Activated naive CD8-positive, alpha-beta T cell treated with anti-CD3 and anti-CD28 coated beads, Interleukin-2, amount 50 U/mL, for 24 hours (primary cell): ENCODE results near the gene JAK1.

Experiments
- ATAC-seq: fragments of 150-1000 bp; cut with Tn5 transposase; one replicate; pipeline ENCODE4 v1.10.0; 2021
- DNase-seq: peaks from one replicate; pipeline ENCODE4 v3.0.0; 2021
- H3K27ac Mint-ChIP-seq: one replicate; pipeline ENCODE4 v1.8.0; 2021; ENCODE audit warnings: mild to moderate bottlenecking, mixed read lengths
- H3K27me3 Mint-ChIP-seq: one replicate; pipeline ENCODE4 v1.8.0; 2021; ENCODE audit warnings: mixed read lengths
- H3K36me3 Mint-ChIP-seq: one replicate; pipeline ENCODE4 v1.8.0; 2021; ENCODE audit warnings: low read depth, mixed read lengths
- H3K4me1 Mint-ChIP-seq: one replicate; pipeline ENCODE4 v1.8.0; 2021; ENCODE audit warnings: mixed read lengths
- H3K4me3 Mint-ChIP-seq: one replicate; pipeline ENCODE4 v1.8.0; 2021; ENCODE audit warnings: mild to moderate bottlenecking, moderate library complexity, mixed read lengths
- H3K9me3 Mint-ChIP-seq: one replicate; pipeline ENCODE4 v1.8.0; 2021; ENCODE audit warnings: mixed read lengths

JAK1 gene

DNA sequence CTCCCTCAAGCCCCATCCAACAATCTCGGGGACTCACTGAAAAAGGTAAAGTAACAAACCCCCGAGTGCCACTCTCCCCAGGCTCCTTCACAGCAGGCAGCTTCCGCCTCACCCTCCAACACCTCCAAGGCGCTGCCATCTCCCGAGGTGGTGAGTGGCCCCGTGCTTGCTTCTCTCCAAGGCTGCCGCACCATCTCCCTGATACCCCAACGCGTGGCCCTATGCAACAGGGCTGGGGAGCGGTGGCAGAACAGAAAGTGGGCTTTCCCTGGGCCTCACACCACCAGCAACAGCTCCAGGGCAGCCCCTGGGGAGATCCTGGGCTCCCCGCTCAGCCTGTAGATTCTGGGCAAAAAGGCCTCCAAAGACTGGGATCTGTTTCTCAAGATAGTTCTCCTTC lies 116.4 kb downstream of the JAK1 start:
- Mint-ChIP-seq H3K9me3 (no peaks in the 10 kb centered on the region), H3K4me1 (no peaks in the 10 kb centered on the region), H3K27ac (no peak overlapping the region), H3K27me3 (no peaks in the 10 kb centered on the region), H3K36me3 (peaks cover 15% of the 10 kb centered on the region), H3K4me3 (no peak overlapping the region)
- no peak for ATAC-seq
- DNase-seq = no peak

DNA sequence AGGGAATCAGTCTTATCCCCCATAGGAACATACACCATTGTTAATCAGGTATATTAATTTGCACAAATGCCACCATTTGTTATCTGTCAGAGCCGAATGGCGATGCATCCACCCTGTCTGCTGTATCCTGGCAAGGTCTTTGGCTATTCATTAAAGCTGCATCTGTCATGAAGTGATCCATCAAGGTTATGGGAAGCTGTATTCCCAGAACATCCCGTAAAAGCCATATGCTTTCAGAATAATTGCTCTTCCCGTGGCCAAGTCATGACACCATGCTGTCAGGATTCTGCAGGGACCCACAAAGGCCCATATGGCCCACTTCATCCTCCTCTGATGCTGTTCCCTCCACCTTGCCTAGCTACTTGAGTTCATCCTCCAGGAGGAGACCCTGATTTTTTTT lies 117.5 kb downstream of the JAK1 start:
- no peak for DNase-seq
- H3K9me3 Mint-ChIP-seq = no peaks in the 10 kb centered on the region
- H3K4me1 Mint-ChIP-seq = no peaks in the 10 kb centered on the region
- no peak overlapping the region for H3K27ac Mint-ChIP-seq
- no peaks in the 10 kb centered on the region for H3K27me3 Mint-ChIP-seq
- no peak for ATAC-seq
- peaks cover 16% of the 10 kb centered on the region for H3K36me3 Mint-ChIP-seq
- H3K4me3 Mint-ChIP-seq = no peak overlapping the region

DNA sequence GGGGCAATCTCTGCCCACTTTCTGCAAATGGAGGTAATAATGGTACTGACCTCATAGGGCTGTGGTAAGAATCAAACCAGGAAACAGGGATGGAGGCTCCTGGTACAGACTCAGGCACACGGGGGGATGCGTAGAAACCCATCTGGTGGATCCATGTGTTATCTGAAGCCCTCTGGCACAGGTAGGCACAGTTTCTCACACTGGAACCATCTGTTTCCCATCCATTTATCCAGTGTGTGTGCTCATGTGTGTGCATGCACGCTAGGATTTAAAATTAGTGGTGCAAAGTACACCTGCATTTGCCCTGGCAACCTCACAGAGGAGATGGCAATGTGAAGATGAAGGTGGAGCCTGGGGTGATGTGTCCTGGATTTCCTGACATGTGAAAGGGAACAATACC lies 118.2 kb downstream of the JAK1 start:
- peaks cover 20% of the 10 kb centered on the region for H3K36me3 Mint-ChIP-seq
- H3K27me3 Mint-ChIP-seq = no peaks in the 10 kb centered on the region
- H3K4me3 Mint-ChIP-seq = no peak overlapping the region
- H3K4me1 Mint-ChIP-seq = no peaks in the 10 kb centered on the region
- no peak for DNase-seq
- no peaks in the 10 kb centered on the region for H3K9me3 Mint-ChIP-seq
- H3K27ac Mint-ChIP-seq = no peak overlapping the region
- ATAC-seq = no peak

DNA sequence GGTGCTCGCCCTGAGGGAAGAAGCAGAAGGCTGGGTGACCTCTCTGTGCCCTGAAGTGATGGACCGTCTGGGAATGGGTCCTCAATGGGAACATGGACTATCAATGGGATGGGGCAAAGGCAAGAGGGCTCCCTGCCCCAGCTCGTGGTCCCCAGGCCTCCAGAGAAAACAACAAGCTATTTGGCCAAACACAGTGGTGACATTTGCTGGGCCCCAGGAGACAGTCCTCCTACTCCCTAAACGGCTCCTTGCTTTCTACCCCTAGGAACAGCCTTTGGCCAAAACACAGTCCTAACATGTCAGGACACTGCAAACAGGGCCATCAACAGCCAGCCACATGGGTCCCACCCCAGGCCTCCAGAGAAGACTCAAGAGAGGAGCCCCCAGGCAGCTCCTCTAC lies 118.7 kb downstream of the JAK1 start:
- Mint-ChIP-seq H3K27me3 (no peaks in the 10 kb centered on the region), H3K4me3 (no peak overlapping the region), H3K9me3 (no peaks in the 10 kb centered on the region), H3K36me3 (peaks cover 22% of the 10 kb centered on the region), H3K4me1 (peaks cover 2% of the 10 kb centered on the region), H3K27ac (no peak overlapping the region)
- no peak for DNase-seq
- no peak for ATAC-seq

GRCh38 chr1:64846573-64847430 lies 119.5 kb downstream of the JAK1 start:
- no peaks in the 10 kb centered on the region for H3K27me3 Mint-ChIP-seq
- ATAC-seq (no peak), DNase-seq (no peak)
- H3K4me1 Mint-ChIP-seq = peaks cover 2% of the 10 kb centered on the region
- H3K4me3 Mint-ChIP-seq = no peak overlapping the region
- H3K27ac Mint-ChIP-seq = no peak overlapping the region
- no peaks in the 10 kb centered on the region for H3K9me3 Mint-ChIP-seq
- peaks cover 22% of the 10 kb centered on the region for H3K36me3 Mint-ChIP-seq

DNA sequence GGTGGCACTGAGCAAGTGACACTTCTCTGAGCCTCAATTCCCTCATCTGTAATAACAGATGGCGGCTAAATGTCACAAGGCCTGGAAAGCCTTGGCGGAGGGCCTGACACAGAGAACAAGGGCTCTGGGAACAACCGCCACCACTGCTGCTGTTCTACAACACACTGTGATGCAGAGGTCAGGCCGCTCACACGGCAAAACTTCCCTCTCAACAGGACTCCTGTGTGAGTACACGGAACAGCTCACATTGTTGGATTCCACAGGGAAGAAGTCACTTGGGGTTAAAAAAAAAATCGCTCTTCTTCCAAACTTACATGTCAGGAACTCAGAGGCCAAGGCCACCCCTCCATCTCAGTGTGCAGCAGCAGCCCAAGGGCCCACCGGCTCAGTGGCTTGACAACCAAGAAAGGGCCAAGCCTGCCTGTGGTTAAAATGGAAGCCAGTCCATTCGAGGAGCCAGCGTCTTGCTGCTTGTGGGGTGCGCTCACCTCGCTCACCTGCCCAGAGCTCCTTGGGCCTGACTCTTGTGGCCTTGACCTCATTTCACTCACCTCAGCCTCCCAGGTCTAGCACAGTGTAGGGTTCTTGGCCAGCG lies 120.4 kb downstream of the JAK1 start:
- Mint-ChIP-seq H3K27me3 (no peaks in the 10 kb centered on the region), H3K27ac (no peak overlapping the region), H3K36me3 (peaks cover 27% of the 10 kb centered on the region), H3K4me3 (no peak overlapping the region), H3K4me1 (peaks cover 2% of the 10 kb centered on the region), H3K9me3 (no peaks in the 10 kb centered on the region)
- ATAC-seq (no peak), DNase-seq (no peak)

- Mint-ChIP-seq H3K27me3 (no peaks in the 10 kb centered on the region), H3K9me3 (no peaks in the 10 kb centered on the region), H3K4me3 (no peak overlapping the region), H3K36me3 (peaks cover 23% of the 10 kb centered on the region), H3K27ac (no peak overlapping the region), H3K4me1 (peaks cover 2% of the 10 kb centered on the region)
- DNase-seq (no peak), ATAC-seq (no peak)
Observed at GRCh38 chr1:64844609-64845008, 121.7 kb downstream of the JAK1 start.

DNA sequence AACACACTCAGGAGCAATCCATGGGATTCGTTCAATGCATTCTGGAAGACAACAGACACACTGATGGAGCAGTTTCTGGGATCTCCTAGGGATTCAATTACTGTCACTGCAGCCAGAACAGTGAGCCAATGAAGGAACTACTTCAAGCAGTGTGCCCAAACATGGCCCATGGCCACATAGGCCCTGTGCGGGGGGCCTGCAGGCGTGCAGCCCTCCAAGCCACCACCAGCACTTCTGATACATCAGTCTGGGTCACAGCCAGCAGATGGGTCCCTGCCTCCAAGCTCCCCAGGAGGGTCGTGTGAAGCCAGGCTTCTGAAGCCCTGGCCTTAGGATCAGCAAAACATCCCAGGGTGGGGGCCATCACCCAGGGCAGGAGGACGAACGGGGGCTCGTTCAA lies 122.2 kb downstream of the JAK1 start:
- no peak for DNase-seq
- H3K4me1 Mint-ChIP-seq = peaks cover 2% of the 10 kb centered on the region
- no peak for ATAC-seq
- H3K36me3 Mint-ChIP-seq = peaks cover 20% of the 10 kb centered on the region
- no peaks in the 10 kb centered on the region for H3K9me3 Mint-ChIP-seq
- H3K4me3 Mint-ChIP-seq = no peak overlapping the region
- no peak overlapping the region for H3K27ac Mint-ChIP-seq
- no peaks in the 10 kb centered on the region for H3K27me3 Mint-ChIP-seq

DNA sequence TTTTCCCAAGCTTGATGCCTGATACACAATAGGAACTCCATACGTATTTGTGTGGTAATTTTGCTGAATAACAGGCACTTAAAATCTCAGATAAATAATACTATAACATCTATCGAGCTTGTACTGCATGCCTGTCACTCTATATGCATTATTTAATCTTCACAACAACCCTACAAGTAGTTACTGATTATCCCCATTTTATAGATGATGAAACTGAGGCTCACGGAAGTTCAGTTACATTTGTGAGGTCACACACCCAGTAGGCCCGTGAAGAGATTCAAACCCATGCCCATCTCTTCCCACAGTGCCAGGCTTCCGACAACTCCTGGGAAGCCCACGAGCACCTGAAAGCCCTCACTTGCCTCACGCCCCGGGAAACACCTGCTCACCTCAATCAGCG lies 122.7 kb downstream of the JAK1 start:
- H3K36me3 Mint-ChIP-seq = peaks cover 20% of the 10 kb centered on the region
- ATAC-seq = no peak
- H3K27ac Mint-ChIP-seq = no peak overlapping the region
- H3K27me3 Mint-ChIP-seq = no peaks in the 10 kb centered on the region
- no peak for DNase-seq
- H3K4me1 Mint-ChIP-seq = peaks cover 2% of the 10 kb centered on the region
- no peak overlapping the region for H3K4me3 Mint-ChIP-seq
- no peaks in the 10 kb centered on the region for H3K9me3 Mint-ChIP-seq

DNA sequence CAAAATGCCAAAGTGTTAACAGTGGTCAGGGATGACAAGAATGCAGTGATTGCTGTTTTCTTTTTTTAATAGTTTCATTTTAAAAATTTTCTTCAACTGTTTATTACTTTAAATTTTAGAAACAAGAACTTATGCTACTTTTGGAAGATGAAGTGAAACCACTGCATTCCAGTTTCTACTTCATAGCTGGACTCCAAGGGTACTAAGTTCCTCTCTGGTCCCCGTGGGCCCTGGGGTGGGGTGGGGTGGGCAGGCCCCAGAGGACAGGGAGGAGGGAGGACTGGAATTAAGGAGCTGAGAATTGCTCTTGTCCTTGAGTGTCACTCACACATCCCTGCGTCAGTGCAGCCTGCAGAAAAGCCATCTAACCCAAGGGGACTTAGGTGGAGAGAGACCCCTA lies 124.1 kb downstream of the JAK1 start:
- no peaks in the 10 kb centered on the region for H3K27me3 Mint-ChIP-seq
- H3K36me3 Mint-ChIP-seq = peaks cover 34% of the 10 kb centered on the region
- no peaks in the 10 kb centered on the region for H3K9me3 Mint-ChIP-seq
- H3K4me3 Mint-ChIP-seq = no peak overlapping the region
- H3K4me1 Mint-ChIP-seq = peaks cover 2% of the 10 kb centered on the region
- ATAC-seq (no peak), DNase-seq (no peak)
- no peak overlapping the region for H3K27ac Mint-ChIP-seq

- Mint-ChIP-seq H3K9me3 (no peaks in the 10 kb centered on the region), H3K27me3 (no peaks in the 10 kb centered on the region), H3K36me3 (peaks cover 39% of the 10 kb centered on the region), H3K27ac (no peak overlapping the region), H3K4me1 (peaks cover 2% of the 10 kb centered on the region), H3K4me3 (no peak overlapping the region)
- DNase-seq (no peak), ATAC-seq (no peak)
Observed at GRCh38 chr1:64841330-64842065, 124.9 kb downstream of the JAK1 start.

DNA sequence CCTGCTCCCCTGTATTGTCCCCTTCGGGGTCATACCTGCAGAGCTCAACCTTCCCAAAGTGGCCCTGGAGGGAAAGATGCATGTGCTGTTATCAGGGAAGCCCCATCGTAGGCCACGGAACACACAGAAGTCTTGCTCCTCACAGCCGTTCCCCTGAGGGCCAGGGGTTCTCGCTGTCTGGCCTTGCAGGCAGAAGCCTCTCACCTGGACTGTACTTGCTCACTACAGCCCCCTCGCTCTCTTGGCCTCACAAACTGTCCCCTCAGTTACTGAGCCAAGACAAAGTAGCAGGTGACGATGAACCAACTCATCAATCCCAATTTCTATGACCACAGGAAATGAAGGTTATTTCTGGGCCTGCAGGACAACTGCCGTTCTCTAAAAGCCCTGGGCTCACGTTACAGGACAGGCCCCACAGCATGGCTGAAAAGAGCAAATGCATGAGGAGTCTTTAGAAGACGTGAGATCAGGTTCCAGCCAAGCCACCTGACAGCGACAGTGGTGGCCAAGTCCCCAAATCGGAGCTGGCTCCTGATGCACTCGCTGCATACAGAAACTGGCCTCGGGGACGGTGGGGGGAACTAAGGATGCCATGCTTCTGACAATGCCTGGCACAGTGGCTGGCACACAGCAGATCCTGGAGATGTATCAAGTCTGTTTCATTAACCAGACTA lies 126.5 kb downstream of the JAK1 start:
- DNase-seq (no peak), ATAC-seq (no peak)
- H3K4me1 Mint-ChIP-seq = peaks cover 2% of the 10 kb centered on the region
- H3K27ac Mint-ChIP-seq = no peak overlapping the region
- H3K36me3 Mint-ChIP-seq = peaks cover 40% of the 10 kb centered on the region
- H3K27me3 Mint-ChIP-seq = no peaks in the 10 kb centered on the region
- H3K9me3 Mint-ChIP-seq = no peaks in the 10 kb centered on the region
- H3K4me3 Mint-ChIP-seq = no peak overlapping the region

DNA sequence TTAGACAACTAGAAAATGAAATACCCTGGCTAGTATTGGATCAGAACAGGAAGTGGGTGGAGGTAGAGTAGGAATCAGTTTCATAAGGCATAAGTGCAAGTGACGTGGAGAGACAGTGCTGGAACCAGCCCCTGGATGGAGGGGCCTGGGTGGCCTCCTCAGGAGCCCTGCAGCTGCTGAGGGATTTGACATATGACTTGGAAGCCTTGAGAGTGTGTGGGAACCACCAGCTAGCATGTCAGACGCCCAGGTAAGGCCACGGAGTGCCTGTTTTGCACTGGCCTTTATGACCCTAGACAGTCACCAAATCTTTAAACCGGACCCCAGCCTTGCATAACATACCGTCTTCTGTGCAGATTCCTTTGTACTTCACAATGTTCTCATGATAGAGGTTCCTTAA lies 127.1 kb downstream of the JAK1 start:
- Mint-ChIP-seq H3K4me1 (peaks cover 2% of the 10 kb centered on the region), H3K4me3 (no peak overlapping the region), H3K9me3 (no peaks in the 10 kb centered on the region), H3K36me3 (peaks cover 44% of the 10 kb centered on the region), H3K27me3 (no peaks in the 10 kb centered on the region), H3K27ac (no peak overlapping the region)
- ATAC-seq (no peak), DNase-seq (no peak)

DNA sequence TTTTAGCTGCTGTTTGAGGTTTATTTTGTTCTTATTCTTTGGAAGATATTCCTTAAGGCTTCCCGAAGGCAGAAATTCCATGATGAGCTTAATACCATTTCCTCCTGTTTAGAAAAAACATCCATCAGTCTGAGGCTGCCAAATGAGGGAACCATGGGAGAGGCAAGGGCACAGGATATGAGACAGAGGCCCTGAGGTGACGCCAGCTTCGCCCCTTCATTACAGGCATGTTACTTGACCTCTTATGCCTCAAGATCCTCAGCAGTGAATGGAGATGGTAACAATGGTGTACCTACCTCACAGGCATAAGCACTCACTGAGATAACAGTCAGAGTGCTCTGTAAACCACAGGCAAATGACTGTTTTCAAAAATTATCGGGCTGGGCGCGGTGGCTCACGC lies 127.9 kb downstream of the JAK1 start:
- H3K27me3 Mint-ChIP-seq = no peaks in the 10 kb centered on the region
- DNase-seq = no peak
- no peak overlapping the region for H3K4me3 Mint-ChIP-seq
- H3K4me1 Mint-ChIP-seq = peaks cover 2% of the 10 kb centered on the region
- no peak overlapping the region for H3K27ac Mint-ChIP-seq
- H3K36me3 Mint-ChIP-seq = peaks cover 41% of the 10 kb centered on the region
- ATAC-seq = no peak
- no peaks in the 10 kb centered on the region for H3K9me3 Mint-ChIP-seq
